NB4 (cell line): ENCODE data around the gene NFATC2.

Source experiments
- TF ChIP-seq, protein P1 (sequence below): IDR thresholded peaks from one replicate; pipeline ENCODE4 v1.5.1; 2012; ENCODE audit warnings: low read depth, low read length
- TF ChIP-seq, protein P2 (sequence below): IDR thresholded peaks from 2 replicates; pipeline ENCODE4 v1.6.1; 2011; ENCODE audit warnings: low read depth, low read length

- TF ChIP-seq, protein P1, sequence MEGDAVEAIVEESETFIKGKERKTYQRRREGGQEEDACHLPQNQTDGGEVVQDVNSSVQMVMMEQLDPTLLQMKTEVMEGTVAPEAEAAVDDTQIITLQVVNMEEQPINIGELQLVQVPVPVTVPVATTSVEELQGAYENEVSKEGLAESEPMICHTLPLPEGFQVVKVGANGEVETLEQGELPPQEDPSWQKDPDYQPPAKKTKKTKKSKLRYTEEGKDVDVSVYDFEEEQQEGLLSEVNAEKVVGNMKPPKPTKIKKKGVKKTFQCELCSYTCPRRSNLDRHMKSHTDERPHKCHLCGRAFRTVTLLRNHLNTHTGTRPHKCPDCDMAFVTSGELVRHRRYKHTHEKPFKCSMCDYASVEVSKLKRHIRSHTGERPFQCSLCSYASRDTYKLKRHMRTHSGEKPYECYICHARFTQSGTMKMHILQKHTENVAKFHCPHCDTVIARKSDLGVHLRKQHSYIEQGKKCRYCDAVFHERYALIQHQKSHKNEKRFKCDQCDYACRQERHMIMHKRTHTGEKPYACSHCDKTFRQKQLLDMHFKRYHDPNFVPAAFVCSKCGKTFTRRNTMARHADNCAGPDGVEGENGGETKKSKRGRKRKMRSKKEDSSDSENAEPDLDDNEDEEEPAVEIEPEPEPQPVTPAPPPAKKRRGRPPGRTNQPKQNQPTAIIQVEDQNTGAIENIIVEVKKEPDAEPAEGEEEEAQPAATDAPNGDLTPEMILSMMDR: no peak
- TF ChIP-seq, protein P2, sequence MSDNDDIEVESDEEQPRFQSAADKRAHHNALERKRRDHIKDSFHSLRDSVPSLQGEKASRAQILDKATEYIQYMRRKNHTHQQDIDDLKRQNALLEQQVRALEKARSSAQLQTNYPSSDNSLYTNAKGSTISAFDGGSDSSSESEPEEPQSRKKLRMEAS: no peak
Measured at GRCh38 chr20:51346686-51347485, 195.6 kb downstream of the NFATC2 start.
